K562 (cell line): ENCODE data around the gene OR13C8. TPM values are rescaled to one million over a fixed set of nuclear protein-coding genes. Genes with fewer than 3 reads are reported as not detected.

Experiments
- ATAC-seq: fragments of 200-7000 bp; cut with Tn5 transposase; 3 replicates; pipeline ENCODE4 v1.9.1; 2020; ENCODE audit warnings: moderate library complexity
- BruUV-seq: library from RNA; stranded (reverse); fragments of 400-500 nt; replicated peaks from 2 replicates; lab custom pipeline; 2021; lab: Mats Ljungman, UMichigan
- CTCF ChIA-PET: fragments of 300-600 bp; formaldehyde crosslinking; extraction: SDS; loops from one replicate; lab custom pipeline; 2021; ENCODE audit warnings: low intra/inter-chr PET ratio; lab: Yijun Ruan, JAX
- POLR2A ChIA-PET: fragments of 300-600, 350-650 bp; sonication (Branson Sonifier 250); formaldehyde crosslinking; extraction: SDS; loops from one replicate; lab custom pipeline; 2021; ENCODE audit warnings: antibody characterized with exemption, inconsistent platforms; lab: Yijun Ruan, JAX
- DNase-seq, 4 experiments: peaks; one replicate each; pipeline versions ENCODE4 v3.0.0 to v3.0.0-alpha.2; 2011 to 2018; ENCODE audit warnings: low spot score in 3 of 4, mixed read lengths in 3 of 4; ENCODE audit errors: extremely low read depth in 1 of 4
- FAIRE-seq: peaks from 2 replicates; lab custom pipeline; 2011; peaks lifted over from hg19 to GRCh38; lab: Jason Lieb, UNC
- H2AFZ ChIP-seq: 2 replicates; pipeline ENCODE4 v1.6.0; 2011; ENCODE audit warnings: low read depth, low read length, control low read depth, inconsistent platforms
- H3K27ac ChIP-seq: fragments of 200-600 bp; 3 replicates; pipeline ENCODE4 v1.8.0; 2011; ENCODE audit warnings: low read depth, mild to moderate bottlenecking, control low read depth, inconsistent platforms, low read length, moderate library complexity, mixed read lengths; ENCODE audit errors: extremely low read depth
- H3K27me3 ChIP-seq, 2 experiments: fragments of 300-600 bp in 1 of 2; 2 replicates in 1 of 2; 3 replicates in 1 of 2; pipeline versions ENCODE4 v1.6.0 to v1.8.0; 2011; ENCODE audit warnings: inconsistent platforms in 2 of 2, low read length in 2 of 2, mild to moderate bottlenecking in 1 of 2, mixed read lengths in 1 of 2, moderate library complexity in 1 of 2; ENCODE audit not compliant: control insufficient read depth in 2 of 2, insufficient read depth in 2 of 2
- H3K36me3 ChIP-seq: fragments of 300-600 bp; 3 replicates; pipeline ENCODE4 v1.8.0; 2011; ENCODE audit warnings: mild to moderate bottlenecking, low read length, inconsistent platforms; ENCODE audit not compliant: control insufficient read depth, insufficient read depth
- H3K4me1 ChIP-seq, 2 experiments: fragments of 200-600 bp in 1 of 2; replicated peaks in 1 of 2; 2 replicates in 1 of 2; 3 replicates in 1 of 2; pipeline versions ENCODE4 v1.5.1 to v1.8.0; 2011; ENCODE audit warnings: inconsistent platforms in 2 of 2, low read length in 2 of 2, mild to moderate bottlenecking in 1 of 2, mixed read lengths in 1 of 2, moderate library complexity in 1 of 2; ENCODE audit not compliant: control insufficient read depth in 2 of 2, insufficient read depth in 2 of 2
- H3K4me2 ChIP-seq: 2 replicates; pipeline ENCODE4 v1.6.1; 2011; ENCODE audit warnings: low read length, control low read depth, inconsistent platforms, mixed read lengths; ENCODE audit not compliant: insufficient read depth
- H3K4me3 ChIP-seq: fragments of 200-600 bp; sonication (generic), shearing (Covaris generic); 2 replicates; pipeline ENCODE4 v1.5.1; 2016; ENCODE audit warnings: control low read depth, inconsistent platforms
- H3K79me2 ChIP-seq: fragments of 200-600 bp; 3 replicates; pipeline ENCODE4 v1.8.0; 2011; ENCODE audit warnings: low read length, inconsistent platforms; ENCODE audit not compliant: control insufficient read depth, insufficient read depth
- H3K9ac ChIP-seq, 2 experiments: 2 replicates each; pipeline versions ENCODE4 v1.6.0 to v1.6.1; 2011; ENCODE audit warnings: low read depth in 2 of 2, low read length in 2 of 2, control low read depth in 1 of 2, inconsistent platforms in 1 of 2, mild to moderate bottlenecking in 1 of 2, mixed read lengths in 1 of 2; ENCODE audit not compliant: insufficient read depth in 1 of 2
- H3K9me1 ChIP-seq: one replicate; pipeline ENCODE4 v1.6.0; 2011; ENCODE audit warnings: inconsistent platforms, mild to moderate bottlenecking, low read length, moderate library complexity; ENCODE audit not compliant: control insufficient read depth, insufficient read depth
- H3K9me3 ChIP-seq: replicated peaks from 2 replicates; pipeline ENCODE4 v1.5.1; 2011; ENCODE audit warnings: low read depth, low read length, inconsistent platforms; ENCODE audit not compliant: control insufficient read depth, insufficient read depth
- H4K20me1 ChIP-seq: replicated peaks from 2 replicates; pipeline ENCODE4 v1.6.1; 2011; ENCODE audit warnings: low read length, inconsistent platforms, mixed read lengths; ENCODE audit not compliant: control insufficient read depth, insufficient read depth
- BMI1 ChIP-seq: fragments of 150-350 bp; IDR thresholded peaks from 2 replicates; pipeline ENCODE4 v1.6.1; 2014; ENCODE audit warnings: low read length
- FIP1L1 ChIP-seq: fragments of 200-400 bp; formaldehyde crosslinking; IDR thresholded peaks from 2 replicates; pipeline ENCODE4 v1.6.1; 2018; ENCODE audit warnings: mild to moderate bottlenecking, low read depth, low read length; ENCODE audit not compliant: poor library complexity, severe bottlenecking
- GABPA ChIP-seq: fragments of 200-800 bp; sonication (Bioruptor generic); conservative IDR thresholded peaks from 2 replicates; pipeline ENCODE4 v1.6.1; 2016; ENCODE audit warnings: low read depth, missing genetic modification characterization, missing compliant biosample characterization
- HCFC1 ChIP-seq: IDR thresholded peaks from 2 replicates; pipeline ENCODE4 v1.6.1; 2012; ENCODE audit warnings: low read depth, low read length, improper control_type of control experiment
- IFI16 ChIP-seq: fragments of 250-450 bp; sonication (Bioruptor Pico); IDR thresholded peaks from 2 replicates; pipeline ENCODE4 v2.1.2; 2022; ENCODE audit warnings: mild to moderate bottlenecking, inconsistent platforms
- MCM3 ChIP-seq: fragments of 450-650 bp; IDR thresholded peaks from 2 replicates; pipeline ENCODE4 v1.6.1; 2016
- NR2C1 ChIP-seq, 2 experiments: fragments of 450-650 bp; IDR thresholded peaks; 2 replicates each; pipeline ENCODE4 v1.6.1; 2017; ENCODE audit warnings: mild to moderate bottlenecking in 2 of 2, antibody characterized with exemption in 1 of 2, inconsistent platforms in 1 of 2, missing compliant biosample characterization in 1 of 2, missing genetic modification characterization in 1 of 2
- OTX1 ChIP-seq: fragments of 450-650 bp; formaldehyde crosslinking; IDR thresholded peaks from 2 replicates; pipeline ENCODE4 v1.4.0; 2022; ENCODE audit warnings: mild to moderate bottlenecking
- PCBP2 ChIP-seq: fragments of 200-400 bp; formaldehyde crosslinking; IDR thresholded peaks from 2 replicates; pipeline ENCODE4 v1.6.1; 2018; ENCODE audit warnings: low read length, low read depth, mild to moderate bottlenecking, moderate library complexity; ENCODE audit not compliant: poor library complexity, severe bottlenecking
- TAF1 ChIP-seq: IDR thresholded peaks from 2 replicates; pipeline ENCODE4 v1.6.1; 2011; ENCODE audit warnings: mild to moderate bottlenecking, low read length, moderate library complexity; ENCODE audit not compliant: insufficient read depth, control insufficient read depth, severe bottlenecking; ENCODE audit errors: extremely low read depth
- THAP12 ChIP-seq: fragments of 250-450 bp; sonication (Bioruptor Pico); IDR thresholded peaks from 2 replicates; pipeline ENCODE4 v1.9.0; 2021; ENCODE audit warnings: mild to moderate bottlenecking, inconsistent platforms
- ZNF830 ChIP-seq: fragments of 250-450 bp; sonication (Bioruptor Pico); IDR thresholded peaks from 2 replicates; pipeline ENCODE4 v1.5.0; 2021; ENCODE audit warnings: mild to moderate bottlenecking
- WGBS: fragments of 100-300 bp; shearing (Covaris generic); methylation state at CpG from one replicate; pipeline ENCODE4 v1.1.6; 2016; ENCODE audit warnings: low coverage, mixed read lengths; ENCODE audit not compliant: insufficient coverage; ENCODE audit errors: missing lambda C conversion rate; 5-methylcytosine and 5-hydroxymethylcytosine counted together
- in situ Hi-C: fragments of 300-500 bp; cut with MboI; formaldehyde crosslinking; loops from 4 replicates; pipeline ENCODE4 v1.15.0; 2018; ENCODE audit warnings: inconsistent platforms, mixed read lengths
- intact Hi-C: fragments of 100-400 bp; cut with micrococcal nuclease; formaldehyde crosslinking; loops from 2 replicates; pipeline ENCODE4 v1.14.2; 2022
- polyA plus RNA-seq, 8 experiments: library from polyadenylated mRNA; depleted of rRNA in 4 of 8; stranded (reverse) in 5 of 8; unstranded in 3 of 8; fragments of >200 nt; fragmentation: Nextera tagmentation in 2 of 8; fragmentation: Illumina TruSeq in 1 of 8; extraction: Ambion mirVana in 2 of 8; extraction: Trizol in 1 of 8; gene quantifications; 2 replicates each; pipeline versions ENCODE4 v1.2.1 to v1.2.3, GENCODE V29; 2011 to 2014; ENCODE audit warnings: inconsistent platforms in 1 of 8, missing spikeins in 1 of 8
- total RNA-seq, 7 experiments: library from RNA; depleted of rRNA in 6 of 7; stranded (reverse); fragments of >200 nt in 6 of 7; fragmentation: Illumina TruSeq in 2 of 7; extraction: Trizol in 2 of 7; gene quantifications; 2 replicates each; pipeline versions ENCODE4 v1.2.1 to v1.2.3, GENCODE V29; 2011 to 2021; ENCODE audit warnings: low replicate concordance in 1 of 7
- TF ChIP-seq, protein P1 (sequence below): fragments of 450-650 bp; formaldehyde crosslinking; IDR thresholded peaks from 2 replicates; pipeline ENCODE4 v1.4.0; 2022; ENCODE audit warnings: missing genetic modification characterization

Gene OR13C8
- total and polyA plus RNA-seq, 9 of the 15 experiments (the other 6 are each of a cell fraction or from before 2014, with no cell fraction given), result not detected

- Histone ChIP-seq H3K27me3 (no peaks in the 10 kb centered on the region), H3K27ac (no peak overlapping the region), H3K9ac (no peak overlapping the region), H3K36me3 (no peaks in the 10 kb centered on the region), H2AFZ (no peak overlapping the region), H3K4me2 (no peak overlapping the region), H3K4me3 (no peak overlapping the region), H3K9me3 (no peaks in the 10 kb centered on the region), H3K4me1 (no peaks in the 10 kb centered on the region), H3K9me1 (no peaks in the 10 kb centered on the region), H3K79me2 (no peaks in the 10 kb centered on the region), H4K20me1 (no peaks in the 10 kb centered on the region)
- ChIA-PET CTCF (no interaction called here), POLR2A (no interaction called here)
- no CpG with 5 or more reads among the region's 1 CpG for WGBS
- FAIRE-seq (no peak), ATAC-seq (no peak), DNase-seq (no peak)
- intact Hi-C loops (no loop called here), in situ Hi-C loops (no loop called here)
- TF ChIP-seq HCFC1 (no peak), PCBP2 (peak; percentile 79), GABPA (tag) (no peak), TAF1 (no peak)
- no TSS peak for BruUV-seq
Measured at GRCh38 chr9:104539275-104539674, 29.7 kb upstream of the OR13C8 start.

GRCh38 chr9:104544644-104545043 is 24.3 kb upstream of the OR13C8 start:
- CTCF ChIA-PET, result no interaction called here
- ATAC-seq (no peak), FAIRE-seq (no peak), DNase-seq (no peak)
- Histone ChIP-seq H3K27me3 (no peaks in the 10 kb centered on the region), H3K36me3 (no peaks in the 10 kb centered on the region), H3K4me3 (no peak overlapping the region), H3K27ac (no peak overlapping the region), H3K9me3 (no peaks in the 10 kb centered on the region), H2AFZ (no peak overlapping the region), H3K79me2 (no peaks in the 10 kb centered on the region), H3K9me1 (no peaks in the 10 kb centered on the region), H3K4me2 (no peak overlapping the region), H3K9ac (no peak overlapping the region), H3K4me1 (no peaks in the 10 kb centered on the region), H4K20me1 (no peaks in the 10 kb centered on the region)
- in situ Hi-C loops, result no loop called here
- intact Hi-C loops, result loop anchor here (10.0 kb wide), 2 partner anchors 60 kb away; partner anchors contain the start of gene OR13C2
- no TSS peak for BruUV-seq
- WGBS, result 0% methylated on average over 4 of the region's 4 CpGs
- POLR2A ChIA-PET, result no interaction called here
- TF ChIP-seq FIP1L1 (no peak), NR2C1 (IDR thresholded peaks at IDR 0.05) (no peak), NR2C1 (tag; IDR thresholded peaks at IDR 0.05) (no peak), OTX1 (no peak), THAP12 (CRISPR knock-in tag) (no peak), ZNF830 (no peak), IFI16 (CRISPR knock-in tag) (no peak), MCM3 (no peak), BMI1 (no peak)
- TF ChIP-seq, protein P1, sequence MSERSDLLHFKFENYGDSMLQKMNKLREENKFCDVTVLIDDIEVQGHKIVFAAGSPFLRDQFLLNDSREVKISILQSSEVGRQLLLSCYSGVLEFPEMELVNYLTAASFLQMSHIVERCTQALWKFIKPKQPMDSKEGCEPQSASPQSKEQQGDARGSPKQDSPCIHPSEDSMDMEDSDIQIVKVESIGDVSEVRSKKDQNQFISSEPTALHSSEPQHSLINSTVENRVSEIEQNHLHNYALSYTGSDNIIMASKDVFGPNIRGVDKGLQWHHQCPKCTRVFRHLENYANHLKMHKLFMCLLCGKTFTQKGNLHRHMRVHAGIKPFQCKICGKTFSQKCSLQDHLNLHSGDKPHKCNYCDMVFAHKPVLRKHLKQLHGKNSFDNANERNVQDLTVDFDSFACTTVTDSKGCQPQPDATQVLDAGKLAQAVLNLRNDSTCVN (CRISPR knock-in tag), result no peak
